IPS DF 4.7 (cell line): ENCODE results near the gene ATOH7.
"Not testable (repeated sequence)": the region's sequence is repeated elsewhere in the genome, so short reads cannot be mapped to it uniquely, and the experiment has no call there.

Experiments used
- DNase-seq: peaks from one replicate; pipeline ENCODE4 v3.0.0-alpha.2; 2013; ENCODE audit warnings: low spot score; ENCODE audit errors: extremely low read depth

The ATOH7 gene

GRCh38 chr10:68231817-68232251, at the start of gene ATOH7:
Gene ATOH7, minus strand, starts transcription at chr10:68232113. Its CDS starts 436 bp downstream, at chr10:68231677.
- no peak for DNase-seq

DNA sequence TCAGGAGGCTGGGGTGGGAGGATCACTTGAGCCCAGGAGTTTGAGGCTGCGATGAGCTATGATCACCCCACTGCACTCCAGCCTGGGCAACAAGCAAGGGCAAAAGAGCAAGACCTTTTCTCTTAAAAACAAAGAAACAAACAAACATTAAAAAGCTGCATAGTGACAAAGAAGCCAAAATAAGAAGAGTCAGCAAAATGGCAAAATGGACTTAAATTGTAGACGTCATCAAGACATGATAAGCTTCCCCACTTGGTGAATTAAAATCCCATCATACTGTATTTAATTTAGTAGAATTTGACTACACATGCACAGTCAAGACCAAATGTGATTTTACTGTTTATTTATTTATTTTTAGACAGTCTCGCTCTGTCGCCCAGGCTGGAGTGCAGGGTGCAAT, 48.8 kb upstream of the ATOH7 start:
- no peak for DNase-seq

GRCh38 chr10:68278906-68279753, 47.2 kb upstream of the ATOH7 start:
- DNase-seq: not testable (repeated sequence)

DNA sequence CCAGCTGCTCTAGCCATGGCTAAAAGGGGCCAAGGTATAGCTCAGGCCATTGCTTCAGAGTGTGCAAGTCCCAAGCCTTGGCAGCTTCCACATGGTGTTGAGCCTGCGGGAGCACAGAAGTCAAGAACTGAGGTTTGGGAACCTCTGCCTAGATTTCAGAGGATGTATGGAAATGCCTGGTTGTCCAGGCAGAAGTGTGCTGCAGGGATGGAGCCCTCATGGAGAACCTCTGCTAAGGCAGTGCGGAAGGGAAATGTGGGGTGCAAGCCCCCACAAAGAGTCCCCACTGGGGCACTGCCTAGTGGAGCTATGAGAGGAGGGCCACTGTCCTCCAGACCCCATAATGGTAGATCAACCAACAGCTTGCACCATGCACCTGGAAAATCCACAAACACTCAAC, 45.9 kb upstream of the ATOH7 start:
- not testable (repeated sequence) for DNase-seq

GRCh38 chr10:68276224-68276623, 44.3 kb upstream of the ATOH7 start:
- DNase-seq: no peak

DNA sequence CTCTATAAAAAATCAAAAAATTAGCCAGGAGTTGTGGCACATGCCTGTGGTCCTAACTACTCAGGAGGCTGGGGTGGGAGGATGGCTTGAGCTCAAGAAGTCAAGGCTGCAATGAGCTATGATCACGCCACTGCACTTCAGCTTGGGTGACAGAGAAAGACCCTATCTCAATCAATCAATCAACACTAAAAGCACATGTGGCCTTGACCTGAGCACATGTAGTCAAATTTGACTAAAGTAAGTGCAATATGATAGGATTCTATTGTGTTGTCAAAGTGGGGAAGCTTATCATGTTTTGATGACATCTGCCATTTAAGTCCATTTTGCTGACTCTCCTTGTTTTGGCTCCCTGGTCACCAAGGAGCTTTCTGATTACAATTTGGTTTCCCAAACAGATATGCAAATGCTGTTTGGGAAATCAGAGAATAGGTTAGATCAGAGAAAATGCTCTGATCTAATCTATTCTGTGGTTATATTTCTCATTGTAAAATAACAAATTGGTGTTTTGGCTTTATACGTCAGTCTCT, 43.8 kb upstream of the ATOH7 start:
- DNase-seq: no peak

DNA sequence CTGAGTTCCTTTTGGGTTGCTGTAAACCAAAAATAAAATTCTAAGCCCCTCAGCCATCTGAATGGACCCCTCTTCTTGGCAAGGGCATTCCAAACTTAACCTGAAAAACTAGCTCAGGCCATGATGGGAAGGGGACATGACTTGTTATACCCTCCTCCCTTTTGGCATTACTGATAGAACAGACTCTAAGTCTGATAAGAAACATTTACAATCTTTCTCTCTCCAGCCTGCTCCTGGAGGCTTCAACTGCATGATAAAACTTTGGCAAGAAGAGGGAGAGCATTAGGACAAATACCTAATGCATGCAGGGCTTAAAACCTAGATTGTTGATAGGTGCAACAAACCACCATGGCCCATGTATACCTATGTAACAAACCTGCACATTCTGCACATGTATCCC, 40.9 kb upstream of the ATOH7 start:
- no peak for DNase-seq

- DNase-seq: no peak
Observed at GRCh38 chr10:68271196-68271882, 39.4 kb upstream of the ATOH7 start.

DNA sequence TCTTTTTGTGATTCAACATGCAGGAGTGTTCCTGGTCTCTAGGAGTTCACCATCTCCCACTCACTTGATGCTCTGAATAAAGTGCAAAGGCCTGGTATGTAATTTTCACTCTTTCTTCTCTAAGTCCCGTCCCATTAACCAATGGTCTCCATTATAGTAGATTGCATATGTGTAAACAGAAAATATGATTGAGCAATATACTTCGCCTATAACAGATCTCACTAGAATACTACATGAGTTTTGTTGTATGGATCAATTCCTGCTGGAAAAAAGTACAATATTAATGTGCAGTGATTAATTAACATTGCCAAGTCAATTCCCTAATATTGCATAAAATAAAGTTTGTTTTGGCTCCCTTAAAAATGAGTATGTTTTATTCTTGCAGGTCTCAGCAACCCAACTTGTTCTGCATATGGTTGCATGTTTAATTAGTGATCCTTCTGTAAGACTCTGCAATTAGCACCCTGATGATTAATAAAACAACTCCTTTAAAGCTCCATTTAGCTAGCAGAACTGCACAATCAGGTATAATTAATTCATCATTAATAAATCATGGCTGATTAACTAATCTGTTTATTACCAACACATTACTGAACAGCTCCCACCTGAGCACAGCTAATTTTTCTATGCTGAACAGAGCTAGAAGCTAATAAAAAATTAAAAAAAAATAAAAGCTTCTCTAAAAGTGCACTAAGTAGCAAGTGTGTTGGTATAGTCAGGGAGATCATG, 37.8 kb upstream of the ATOH7 start:
- no peak for DNase-seq

DNA sequence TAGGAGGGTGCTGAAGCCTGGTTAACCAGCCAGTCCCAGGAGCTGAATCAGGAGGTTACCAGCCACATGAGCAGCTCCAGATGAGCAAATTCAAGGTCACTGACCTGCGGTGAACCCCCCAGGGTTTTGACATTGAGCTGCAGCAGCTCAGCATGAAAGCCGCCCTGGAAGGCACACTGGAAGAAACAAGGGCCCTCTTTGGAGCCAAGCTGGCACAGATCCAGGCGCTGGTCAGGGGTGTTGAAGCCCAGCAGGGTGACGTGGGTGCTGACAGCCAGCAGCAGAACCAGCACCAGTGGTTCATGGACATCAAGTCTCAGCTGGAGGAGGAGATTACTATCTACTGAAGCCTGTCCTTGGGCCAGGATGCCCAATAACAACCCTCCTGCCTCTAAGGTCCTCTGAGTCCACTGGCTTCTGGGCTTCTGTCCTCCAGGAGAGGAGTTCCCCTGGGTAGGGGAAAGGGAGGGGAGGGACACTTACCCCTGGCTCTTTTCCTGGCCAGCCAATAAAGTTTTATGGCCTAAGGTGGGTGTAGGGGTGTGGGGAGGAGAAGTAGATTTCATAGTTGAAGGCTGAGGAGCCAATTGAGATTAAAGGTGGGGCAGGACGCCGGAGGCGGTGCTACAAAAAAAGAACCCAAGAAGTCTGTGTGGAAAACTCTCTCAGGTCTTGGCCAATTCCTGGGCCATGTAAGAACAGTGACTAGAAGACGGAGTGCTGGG, 29.4 kb upstream of the ATOH7 start:
- DNase-seq: no peak

DNA sequence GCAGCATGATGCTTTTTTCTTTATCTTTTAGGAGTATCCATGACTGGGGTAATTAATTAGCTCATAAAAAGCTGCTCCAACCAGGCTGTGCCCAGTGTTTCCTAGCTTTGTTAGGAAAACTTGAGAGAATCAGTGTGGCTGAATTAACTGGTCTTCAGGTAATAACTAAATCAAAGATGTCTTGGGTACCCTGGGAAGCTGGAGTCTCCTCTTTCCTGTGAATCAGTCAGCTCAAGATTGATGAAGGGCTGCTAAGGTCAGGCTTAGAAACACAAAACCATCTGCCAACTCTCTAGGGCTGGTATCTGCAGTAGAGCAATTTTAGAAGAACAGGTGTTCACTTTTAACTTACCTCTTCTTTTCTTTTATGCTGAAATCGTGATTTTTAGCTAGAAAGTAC, 21.4 kb upstream of the ATOH7 start:
- DNase-seq: no peak

DNA sequence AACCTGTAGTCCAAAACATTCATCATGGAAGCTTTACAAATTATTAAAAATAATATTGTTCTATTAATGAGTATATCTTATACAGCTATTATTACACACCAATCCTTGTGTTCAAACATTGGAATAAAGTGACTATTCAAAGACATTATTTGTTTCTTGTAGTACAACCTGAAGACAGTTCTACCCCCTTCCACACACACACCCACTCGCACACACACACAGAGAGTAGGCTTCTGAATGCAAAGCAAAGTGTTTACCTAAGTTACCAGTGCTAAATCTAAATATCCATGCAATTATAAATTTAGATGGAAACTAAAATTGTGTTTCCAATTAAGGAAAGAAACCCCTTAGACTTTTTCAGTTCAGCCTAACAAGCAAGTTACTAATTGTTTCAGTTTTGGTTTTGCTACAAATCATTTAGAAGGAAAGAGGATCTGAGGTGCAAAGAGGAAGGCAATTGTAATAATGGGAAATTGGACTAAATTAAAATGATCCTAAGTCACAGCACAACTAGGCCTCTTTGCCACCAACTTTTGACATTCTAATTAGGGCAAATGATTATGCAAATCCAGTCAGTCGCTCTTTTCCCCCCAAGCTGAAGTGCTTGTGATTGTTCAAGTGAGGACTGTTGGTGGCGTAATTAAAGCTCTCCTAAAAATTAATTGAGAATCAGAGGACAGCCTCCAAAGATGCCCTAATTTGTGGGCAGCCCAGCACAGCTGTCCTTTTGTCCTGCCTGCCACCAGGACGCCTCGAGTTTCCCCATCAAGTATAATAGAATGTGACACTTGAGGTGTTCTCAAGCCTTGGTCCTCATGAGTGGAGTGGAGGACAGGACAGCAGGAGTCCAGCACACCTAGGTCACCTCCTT, 19.9 kb upstream of the ATOH7 start:
- no peak for DNase-seq

DNA sequence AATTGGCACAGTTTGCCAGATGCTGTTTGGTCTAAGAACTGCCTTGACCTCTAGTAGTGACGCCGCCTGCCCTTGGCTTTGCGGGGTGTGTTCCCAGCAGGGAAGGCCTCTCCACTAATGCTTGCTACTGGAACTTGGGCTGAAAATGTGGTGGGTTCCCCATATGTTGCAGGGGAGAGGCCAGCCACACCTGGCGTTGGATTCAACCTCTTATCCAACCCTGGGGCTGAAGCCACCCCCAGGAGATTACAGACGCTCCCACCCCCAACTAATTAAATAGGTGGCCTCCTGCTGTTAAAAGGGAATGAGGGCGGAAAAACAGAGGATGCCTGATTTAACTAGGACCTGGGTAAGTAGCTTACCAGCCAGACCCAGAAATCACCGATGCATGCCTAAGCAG, 19.2 kb upstream of the ATOH7 start:
- no peak for DNase-seq

DNA sequence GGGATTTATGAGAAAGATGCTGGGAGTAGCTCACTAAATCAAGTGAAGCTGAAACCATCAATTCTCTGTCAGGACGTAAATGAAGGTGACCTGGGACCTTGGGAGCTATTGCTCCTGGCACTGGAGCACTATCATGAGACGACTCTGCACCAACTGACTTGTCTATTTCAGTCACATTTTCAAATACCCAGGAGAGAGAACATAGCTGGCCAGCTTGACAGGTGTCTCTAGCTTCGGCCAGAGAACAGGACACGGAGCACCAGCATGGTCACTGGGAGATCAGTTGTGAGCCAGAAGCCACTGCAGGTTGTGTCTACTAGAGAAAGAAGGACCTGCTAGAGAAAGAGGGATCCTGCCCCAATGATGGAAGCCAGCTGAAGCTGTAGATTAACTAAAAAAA, 17.4 kb upstream of the ATOH7 start:
- DNase-seq: no peak

DNA sequence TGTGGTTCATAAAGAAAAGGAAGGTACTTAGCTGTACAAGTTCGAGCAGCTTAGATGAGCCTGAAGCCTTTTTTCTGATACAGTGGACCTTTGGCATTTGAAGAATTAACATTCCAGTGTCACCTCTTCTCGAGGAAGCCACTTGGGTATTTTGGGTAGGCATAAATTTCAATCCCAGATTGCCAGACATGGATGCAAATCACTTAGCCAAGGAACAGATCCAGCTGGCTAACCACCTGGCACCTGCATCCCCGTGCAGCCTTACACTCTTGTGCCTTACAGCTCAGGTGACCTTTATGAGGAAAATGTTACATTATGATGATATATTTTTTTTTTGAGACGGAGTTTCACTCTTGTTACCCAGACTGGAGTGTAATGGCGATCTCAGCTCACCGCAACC, 16.0 kb upstream of the ATOH7 start:
- DNase-seq: no peak

- DNase-seq: not testable (repeated sequence)
Observed at GRCh38 chr10:68246397-68246796, 14.5 kb upstream of the ATOH7 start.

DNA sequence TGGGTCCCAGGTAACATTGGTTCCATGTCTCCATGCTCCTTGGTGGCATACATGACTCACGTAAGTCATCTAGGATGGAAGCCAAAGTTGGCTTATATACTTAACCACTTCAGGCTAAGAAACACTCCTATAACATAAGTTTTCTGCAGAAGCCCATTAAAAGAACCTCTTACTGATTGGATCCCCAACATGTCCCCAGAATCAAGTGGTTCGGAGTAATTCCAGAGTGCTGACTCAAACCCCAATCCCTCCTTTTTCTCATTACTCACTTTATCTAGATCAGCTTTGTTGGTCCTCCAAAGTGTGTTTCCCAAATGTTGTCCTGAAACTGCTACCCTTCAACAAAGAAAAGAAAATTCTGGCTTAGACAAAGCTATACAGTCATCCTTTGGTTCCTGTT, 10.1 kb upstream of the ATOH7 start:
- no peak for DNase-seq

GRCh38 chr10:68239596-68240150, 7.8 kb upstream of the ATOH7 start:
- DNase-seq: no peak

DNA sequence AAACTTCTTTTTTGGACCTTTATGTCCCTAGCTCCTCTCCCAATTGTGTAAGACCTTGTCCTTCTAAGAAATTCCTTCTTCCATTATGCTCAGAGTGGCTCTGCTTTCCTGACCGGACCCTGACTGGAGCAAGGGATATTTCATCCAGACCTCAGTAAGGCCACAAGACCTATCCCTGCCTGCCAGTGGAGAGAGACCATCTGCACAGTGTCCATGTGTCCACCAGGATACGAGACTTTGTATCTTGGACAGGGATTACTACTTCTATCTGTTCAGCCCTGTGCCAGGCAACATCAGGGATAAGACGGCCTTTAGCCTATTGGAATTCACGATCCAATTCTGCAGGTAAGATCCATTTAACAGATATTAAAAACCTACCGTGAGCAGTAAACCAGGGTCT, 7.2 kb upstream of the ATOH7 start:
- DNase-seq: no peak

- no peak for DNase-seq
Observed at GRCh38 chr10:68238371-68238770, 6.5 kb upstream of the ATOH7 start.
